ENCODE data around the gene CAMK1D.
"Not testable (repeated sequence)": the region's sequence is repeated elsewhere in the genome, so short reads cannot be mapped to it uniquely, and the experiment has no call there.

CAMK1D gene

DNA sequence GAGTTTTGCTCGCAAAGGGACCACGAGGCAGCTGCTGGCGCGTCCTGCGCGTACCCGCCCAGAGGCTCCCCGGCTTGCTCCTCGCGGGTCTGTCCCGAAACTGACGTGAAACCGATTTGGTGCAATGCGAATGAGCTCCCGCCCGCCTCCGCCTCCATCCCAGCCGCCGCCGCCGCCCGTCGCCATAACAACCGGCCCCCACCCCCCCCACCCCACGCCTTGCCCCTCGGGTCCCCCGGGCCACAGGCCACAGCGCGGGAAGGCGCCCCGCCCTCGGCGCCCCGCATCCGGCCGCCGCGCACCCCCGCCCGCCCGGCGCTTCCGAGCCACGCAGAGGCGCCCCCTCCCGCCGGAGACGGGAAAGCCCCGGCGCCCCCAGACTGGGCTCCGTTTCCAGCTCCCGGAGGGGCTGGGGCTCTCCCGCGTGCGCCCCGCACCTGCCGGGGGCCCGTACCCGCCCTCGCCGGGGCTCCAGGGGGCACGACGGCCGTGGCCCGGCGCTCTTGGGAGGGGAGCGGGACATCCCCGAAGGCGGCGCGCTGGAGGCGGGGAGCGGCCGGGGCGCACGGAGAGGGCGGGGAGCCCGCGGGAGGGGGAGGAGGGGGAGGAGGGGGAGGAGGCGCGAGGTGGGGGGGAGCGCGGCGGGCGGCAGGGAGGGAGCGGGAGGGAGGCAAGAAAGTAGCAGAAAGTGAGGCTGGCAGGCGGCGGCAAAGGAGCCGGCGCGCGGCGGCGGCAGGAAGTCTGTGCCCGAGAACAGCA is at the start of gene CAMK1D:
CAMK1D (plus strand) TSS at position 678 of the 759 bp plus-strand sequence.
- peak; percentile 88 for DNase-seq (ENCODE audit: low spot score)

DNA sequence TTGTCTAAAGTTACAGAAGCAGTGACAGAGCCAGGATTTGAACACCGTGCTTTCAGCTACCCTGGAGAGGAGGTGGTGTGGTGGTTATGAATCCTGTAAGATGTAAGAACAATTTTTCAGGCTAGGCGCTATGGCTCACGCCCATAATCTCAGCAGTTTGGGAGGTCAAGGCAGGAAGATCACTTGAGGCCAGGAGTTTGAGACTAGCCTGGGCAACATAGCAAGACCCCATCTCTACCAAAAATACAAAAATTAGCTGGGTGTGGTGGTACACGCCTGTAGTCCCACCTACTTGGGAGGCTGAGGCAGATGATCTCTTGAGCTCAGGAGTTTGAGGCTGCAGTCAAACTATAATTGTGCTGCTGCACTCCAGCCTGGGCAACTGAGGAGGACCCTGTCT is 48.3 kb upstream of the CAMK1D start:
- DNase-seq (ENCODE audit: low spot score), result not testable (repeated sequence)

DNA sequence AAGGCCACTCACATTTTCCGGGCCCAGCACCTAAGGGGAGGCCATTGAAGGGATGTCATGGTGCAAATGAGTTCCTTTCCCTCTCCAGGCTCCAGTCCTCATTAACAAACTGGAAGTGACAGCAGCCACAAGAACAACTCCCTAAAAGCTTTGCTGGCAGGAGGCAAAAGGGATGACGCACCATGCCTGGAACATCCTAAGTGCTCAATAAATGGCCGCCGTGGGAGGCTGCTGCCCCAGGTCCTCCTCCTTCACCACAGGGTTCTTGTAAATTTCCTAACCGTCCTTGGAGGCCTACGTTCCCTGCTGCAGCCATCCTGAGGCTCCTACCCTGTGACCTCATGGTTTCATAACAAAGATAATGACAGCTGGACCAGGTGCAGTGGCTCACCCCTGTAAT is 41.3 kb upstream of the CAMK1D start:
- no peak for DNase-seq (ENCODE audit: low spot score)

DNA sequence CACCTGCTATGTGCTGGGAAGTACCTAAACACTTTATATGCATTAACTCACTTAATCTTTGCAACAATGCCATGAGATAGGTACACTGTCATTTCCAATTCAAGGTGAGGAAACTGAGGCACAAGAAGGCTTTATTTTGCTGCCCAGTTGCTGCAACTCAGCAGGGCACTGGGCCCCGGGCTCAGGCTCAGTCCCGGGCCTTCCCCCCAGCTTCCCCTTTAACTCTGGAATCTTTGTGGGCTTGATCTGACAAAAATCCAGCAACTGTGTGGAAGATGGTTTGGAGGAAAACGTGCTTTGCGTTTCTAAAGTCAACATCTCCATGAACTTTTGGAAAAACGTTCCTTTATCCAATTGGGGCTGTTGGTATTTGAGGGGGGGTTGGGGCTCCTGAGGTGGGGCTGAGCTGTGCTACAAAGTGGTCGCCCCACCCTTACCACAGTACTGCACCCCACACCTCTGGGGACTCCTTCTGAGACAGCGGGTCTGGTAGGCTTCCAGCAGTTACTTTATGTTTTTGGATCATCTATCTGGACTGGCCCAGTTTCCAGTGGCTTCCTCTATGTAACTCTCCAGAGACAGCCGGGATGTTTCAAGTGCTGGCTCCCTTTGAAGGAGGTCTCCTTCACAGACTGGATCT is 40.5 kb upstream of the CAMK1D start:
- DNase-seq (ENCODE audit: low spot score), result no peak

DNA sequence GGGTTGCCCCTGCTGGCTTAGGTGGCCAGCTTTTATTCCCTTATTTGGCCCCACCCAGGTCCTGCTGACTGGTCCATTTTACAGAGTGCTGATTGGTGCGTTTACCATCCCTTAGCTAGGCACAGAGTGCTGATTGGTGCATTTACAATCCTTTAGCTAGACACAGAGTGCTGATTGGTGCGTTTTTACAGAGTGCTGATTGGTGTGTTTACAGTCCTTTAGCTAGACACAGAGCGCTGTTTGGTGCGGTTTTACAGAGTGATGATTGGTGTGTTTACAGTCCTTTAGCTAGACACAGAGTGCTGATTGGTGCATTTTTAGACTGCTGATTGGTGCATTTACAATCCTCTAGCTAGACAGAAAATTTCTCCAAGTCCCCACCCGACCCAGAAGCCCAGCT is 39.6 kb upstream of the CAMK1D start:
- DNase-seq (ENCODE audit: low spot score), result not testable (repeated sequence)

DNA sequence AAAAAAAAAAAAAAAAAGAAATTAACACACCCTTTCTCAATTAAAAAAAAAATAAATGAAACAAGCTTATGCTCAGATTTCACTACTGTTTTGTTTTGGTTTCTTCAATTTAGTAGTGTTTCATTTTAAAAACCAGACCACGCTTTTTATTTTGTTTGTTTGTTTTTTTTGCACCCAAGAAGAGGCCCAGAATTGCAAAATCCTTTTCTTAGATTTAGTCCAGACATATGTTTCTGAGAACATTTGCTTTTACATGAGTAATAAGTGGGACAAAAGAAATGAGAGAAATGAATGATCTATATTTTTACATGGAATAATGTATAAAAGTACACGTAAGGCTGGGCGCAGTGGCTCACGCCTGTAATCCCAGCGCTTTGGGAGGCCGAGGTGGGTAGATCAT is 34.5 kb upstream of the CAMK1D start:
- DNase-seq (ENCODE audit: low spot score), result no peak

DNA sequence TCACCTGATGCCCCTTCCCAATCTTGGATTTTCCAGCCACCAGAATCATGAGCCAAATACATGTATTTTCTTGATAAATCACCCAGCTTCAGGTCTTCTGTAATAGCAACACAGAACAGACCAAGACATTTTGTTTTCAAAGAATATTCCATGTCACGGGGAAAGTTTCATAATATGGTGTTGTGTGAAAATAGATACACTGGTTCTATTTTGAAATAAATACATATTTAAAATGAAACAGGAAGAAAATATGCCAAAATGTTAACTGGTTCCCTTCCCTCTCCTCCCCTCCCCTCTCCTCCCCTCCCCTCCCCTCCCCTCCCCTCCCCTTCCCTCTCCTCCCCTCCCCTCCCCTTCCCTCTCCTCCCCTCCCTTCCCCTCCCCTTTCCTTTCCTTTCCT is 30.3 kb upstream of the CAMK1D start:
- DNase-seq (ENCODE audit: low spot score), result no peak

DNA sequence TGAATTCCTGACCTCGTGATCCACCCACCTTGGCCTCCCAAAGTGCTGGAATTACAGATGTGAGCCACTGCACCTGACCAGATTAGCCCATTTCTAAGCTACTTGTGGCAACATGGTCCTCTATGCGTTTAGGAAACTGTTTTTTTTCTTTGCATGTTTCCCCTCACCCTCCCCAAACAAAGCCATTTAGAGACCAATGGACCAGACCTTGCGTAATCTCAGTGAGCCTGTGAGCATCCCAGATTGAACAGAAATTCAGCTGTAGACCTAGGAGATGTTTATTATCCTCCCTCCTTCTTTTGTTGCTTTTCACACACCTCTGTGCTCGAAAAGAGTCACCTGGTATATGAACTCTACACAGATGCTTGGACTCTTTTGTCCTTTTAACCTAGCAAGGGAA is 28.5 kb upstream of the CAMK1D start:
- no peak for DNase-seq (ENCODE audit: low spot score)

DNA sequence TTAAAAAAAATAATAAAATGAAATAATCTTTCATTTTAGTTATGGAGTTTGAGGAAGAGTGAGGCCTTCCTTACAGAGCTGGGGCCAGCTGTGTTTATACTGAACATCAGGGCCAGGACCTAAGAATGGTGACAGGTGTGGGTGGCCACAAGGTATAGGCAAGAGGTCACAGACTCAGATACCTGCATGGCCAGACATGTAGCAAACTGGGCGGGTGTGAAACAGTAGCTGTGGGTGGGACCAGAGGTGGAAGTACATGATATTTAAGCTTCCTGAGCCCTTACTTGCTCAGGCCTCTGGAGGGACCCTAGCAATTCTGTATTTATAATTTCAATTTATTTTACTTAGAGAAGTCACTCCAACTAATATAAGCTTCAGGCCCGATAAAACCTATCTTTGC is 27.7 kb upstream of the CAMK1D start:
- no peak for DNase-seq (ENCODE audit: low spot score)

DNA sequence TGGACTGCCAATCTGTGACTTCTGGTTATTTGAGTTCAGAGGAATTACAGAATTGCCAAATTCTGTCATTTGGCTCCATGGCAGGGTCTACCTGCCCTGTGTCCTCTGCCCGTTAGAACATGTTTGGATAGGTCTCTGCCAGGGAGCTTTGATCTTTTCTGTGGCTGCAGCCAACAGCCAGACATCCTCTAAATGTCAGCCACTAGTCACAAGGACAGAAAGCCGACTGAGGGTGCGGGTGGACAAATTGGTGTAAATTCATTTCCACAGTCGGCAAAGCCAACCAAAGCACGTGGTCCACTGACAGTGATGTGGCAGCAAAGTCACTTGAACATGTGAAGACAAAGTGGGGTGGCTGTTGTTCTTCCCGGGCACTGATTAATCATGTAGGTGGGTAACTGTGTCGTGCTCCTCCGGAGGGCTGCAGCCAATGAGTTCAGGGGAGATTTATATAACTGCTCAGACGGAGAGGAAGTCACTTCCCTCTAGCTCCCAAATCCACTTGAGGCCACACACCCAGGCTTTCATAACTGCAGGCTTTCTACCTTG is 26.7 kb upstream of the CAMK1D start:
- DNase-seq (ENCODE audit: low spot score), result no peak

DNA sequence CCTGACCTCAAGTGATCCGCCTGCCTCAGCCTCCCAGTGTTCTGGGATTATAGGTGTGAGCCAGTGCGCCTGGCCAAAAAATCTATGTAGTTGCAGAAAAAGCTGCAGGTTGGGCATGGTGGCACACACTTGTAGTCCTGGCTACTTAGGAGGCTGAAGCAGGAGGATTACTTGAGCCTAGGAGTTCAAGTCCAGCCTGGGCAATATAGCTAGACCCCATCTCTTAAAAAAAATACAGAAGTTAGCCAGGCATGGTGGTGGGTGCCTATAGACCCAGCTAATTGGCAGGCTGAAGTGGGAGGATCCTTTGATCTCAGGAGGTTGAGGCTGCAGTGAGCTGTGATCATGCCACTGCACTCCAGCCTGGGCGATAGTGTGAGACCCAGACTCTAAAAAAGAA is 24.8 kb upstream of the CAMK1D start:
- DNase-seq (ENCODE audit: low spot score), result no peak

DNA sequence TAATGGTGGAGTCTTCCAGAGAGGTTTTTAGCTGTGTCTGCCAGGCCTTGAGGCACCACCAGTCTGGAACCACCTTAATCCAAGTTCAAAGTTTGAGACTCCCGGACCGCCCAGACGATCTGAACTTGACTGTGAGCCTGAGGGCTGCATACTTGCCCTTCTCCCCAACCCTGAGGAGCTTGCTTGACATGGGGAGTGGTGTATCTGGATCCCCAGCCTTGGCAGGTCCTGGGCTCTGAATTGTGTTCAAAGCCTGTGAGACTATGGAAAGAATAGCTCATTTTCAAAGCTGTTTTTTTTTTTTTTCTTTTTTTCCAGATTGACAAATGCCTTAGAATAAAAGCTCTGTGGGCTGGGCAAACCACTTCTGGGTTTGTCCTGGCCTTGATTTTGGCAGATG is 22.3 kb upstream of the CAMK1D start:
- DNase-seq (ENCODE audit: low spot score), result no peak

DNA sequence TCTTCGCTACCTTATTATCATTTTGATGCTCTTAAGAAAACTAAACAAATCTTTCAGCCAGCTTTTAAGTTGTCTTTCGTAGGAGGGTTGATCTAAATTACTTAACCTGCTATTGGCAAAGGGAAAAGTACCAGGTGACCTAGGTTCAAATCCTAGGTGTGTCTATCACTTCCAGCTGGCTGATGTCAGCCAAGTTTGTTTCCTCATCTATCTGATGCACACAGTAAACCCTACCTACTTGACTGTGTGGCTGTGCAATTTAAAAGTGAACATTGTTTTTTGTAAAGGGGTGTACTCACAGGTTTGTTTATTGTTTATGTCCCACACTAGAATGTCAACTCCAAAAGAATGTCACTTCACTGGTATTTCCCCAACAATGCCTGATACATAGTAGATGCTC is 21.9 kb upstream of the CAMK1D start:
- no peak for DNase-seq (ENCODE audit: low spot score)

DNA sequence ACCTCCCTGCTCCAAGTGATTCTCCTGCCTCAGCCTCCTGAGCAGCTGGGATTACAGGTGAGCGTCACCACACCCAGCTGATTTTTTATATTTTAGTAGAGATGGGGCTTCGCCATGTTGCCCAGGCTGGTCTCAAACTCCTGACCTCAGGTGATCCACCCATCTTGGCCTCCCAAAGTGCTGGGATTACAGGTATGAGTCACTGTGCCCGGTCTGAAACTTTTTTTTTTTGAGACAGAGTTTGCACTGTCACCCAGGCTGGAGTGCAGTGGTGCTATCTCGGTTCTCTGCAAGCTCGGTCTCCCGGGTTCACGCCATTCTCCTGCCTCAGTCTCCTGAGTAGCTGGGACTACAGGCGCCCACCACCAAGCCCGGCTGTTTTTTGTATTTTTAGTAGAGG is 21.0 kb upstream of the CAMK1D start:
- not testable (repeated sequence) for DNase-seq (ENCODE audit: low spot score)

DNA sequence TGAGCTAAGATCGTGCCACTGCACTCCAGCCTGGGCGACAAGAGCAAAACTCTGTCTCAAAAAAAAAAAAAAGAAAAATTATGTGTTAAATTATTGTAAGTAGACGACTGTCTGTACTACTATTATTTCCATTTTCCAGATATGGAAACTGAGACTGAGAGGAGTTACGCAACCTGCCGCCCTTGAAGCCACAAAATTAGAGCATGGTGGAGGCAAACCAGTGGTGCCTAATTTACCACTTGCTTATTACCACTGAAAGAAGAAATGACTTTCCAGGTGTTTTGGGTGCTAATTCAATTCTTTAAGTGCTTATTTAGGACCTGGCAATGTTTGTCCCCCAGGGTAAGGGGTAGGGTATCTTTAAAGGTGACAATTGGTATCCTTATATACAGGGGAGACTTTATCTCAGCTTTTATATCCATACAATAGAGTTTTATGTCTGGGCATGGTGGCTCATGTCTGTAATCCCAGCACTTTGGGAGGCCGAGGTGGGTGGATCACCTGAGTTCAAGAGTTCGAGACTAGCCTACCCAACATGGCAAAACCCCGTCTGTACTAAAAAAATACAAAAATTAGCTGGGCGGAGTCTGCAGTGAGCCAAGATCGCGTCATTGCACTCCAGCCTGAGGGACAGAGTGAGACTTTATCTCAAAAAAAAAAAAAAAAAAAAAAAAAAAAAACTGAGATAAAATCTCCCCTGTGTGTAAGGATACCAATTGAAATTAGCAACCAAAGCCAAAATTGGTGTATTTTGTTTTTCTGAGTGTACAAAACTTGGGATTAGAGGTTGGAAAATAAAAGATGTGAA is 16.6 kb upstream of the CAMK1D start:
- DNase-seq (ENCODE audit: low spot score), result no peak

DNA sequence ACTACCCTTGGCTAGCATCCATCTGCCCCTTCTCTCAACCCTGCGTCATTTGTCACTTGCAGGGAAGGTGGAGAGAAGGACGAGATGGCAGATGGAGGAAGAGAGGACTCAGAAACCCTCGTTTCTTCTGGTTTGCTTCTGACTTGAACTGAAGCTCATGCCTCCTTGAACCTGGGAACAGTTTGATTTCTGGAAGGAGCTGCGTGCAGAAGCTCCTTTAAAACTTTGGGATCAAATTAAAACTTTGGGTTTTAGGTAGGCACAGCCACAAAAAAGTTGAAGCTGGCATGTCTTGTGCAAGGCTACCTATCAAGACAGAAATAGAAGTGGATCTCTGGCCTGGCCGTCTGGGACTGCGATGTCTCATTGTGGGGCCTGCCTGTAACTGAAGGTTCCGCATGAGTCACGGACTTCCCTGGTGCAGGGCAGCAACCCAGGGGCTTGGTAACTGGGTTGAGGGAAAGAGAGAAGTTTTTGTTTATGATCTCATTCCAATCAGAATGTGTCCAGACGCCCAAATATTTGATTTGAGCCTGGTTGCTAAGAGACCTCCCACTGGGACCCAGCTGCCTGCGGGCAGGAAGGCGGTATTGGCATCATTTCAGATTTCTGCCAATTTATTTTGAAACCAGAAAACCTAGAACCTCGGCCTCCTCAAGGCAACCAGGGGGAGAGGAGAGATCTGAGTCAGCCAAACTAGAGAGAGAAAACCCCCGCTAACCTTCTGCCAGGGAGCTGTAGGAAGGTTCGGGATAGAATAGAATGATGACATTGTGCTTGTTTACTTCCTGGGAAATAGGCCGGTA is 15.8 kb upstream of the CAMK1D start:
- no peak for DNase-seq (ENCODE audit: low spot score)

DNA sequence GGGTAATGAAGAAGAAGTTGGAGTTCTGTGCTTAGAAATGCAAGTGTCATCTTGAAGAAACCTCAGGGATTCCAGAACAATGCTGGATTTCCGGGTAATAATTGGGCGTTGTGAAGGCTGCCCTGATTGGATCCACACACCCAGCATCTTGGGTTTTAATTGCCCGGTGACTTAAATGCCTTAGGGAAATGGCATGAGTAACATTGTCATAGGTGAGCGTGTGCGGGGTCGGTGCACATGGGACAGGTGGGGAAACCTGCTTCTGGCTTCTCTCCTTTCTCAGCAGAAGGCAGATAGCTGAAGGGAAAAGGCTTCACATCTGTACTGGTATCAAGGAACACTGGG is 15.2 kb upstream of the CAMK1D start:
- DNase-seq (ENCODE audit: low spot score), result no peak

DNA sequence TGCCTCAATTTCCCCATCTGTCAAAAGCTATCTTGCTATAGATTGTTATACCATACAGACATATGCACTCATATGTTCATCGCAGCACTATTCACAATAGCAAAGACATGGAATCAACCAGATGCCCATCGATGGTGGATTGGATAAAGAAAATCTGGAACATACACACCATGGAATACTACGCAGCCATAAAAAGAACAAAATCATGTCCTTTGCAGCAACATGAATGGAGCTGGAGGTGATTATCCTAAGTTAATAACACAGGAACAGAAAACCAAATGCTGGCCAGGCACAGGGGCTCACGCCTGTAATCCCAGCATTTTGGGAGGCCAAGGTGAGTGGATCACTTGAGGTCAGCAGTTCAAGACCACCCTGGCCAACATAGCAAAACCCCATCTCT is 14.2 kb upstream of the CAMK1D start:
- not testable (repeated sequence) for DNase-seq (ENCODE audit: low spot score)

DNA sequence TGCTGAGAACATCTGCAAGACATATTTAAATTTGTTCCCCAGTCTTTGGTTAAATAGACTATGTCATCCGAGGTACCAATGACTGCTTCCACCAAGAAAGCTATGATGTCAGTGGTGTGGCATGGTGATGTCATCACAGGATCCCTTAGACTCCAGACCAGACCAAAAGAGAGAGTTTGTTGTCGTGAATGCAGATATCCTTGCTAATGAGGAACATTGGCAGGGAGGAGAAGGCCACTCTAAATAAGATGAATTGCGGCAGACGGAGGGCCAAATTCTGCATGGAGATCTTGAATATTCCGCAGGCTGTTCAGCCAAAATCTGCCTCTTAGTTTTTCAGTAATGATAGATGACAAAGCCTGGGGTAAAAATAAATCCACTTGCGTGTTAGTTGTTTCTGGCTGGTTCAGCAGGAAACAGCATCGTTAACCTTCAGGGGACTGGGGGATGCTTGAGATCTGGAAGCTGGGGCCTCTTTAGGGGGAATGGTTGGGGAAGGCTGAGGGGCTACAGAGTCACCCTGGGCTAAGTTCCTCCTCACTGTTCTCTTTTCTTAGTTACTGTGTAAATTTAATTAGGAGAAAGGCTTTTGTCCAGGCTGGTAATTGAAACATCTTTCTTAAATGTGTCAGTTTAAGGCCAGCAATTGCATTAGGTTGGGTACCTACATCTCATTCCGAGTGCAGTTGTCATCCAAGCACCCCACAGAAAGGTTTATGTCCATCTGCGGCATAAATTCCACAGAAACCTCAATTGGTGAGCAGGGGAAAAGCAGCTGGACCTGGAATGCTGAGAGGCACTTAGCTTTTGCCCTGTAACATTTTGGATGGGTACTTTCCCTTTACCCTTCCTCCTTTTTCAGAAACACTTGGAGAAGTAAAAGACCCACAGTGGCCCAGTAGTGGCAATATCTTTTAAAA is 11.6 kb upstream of the CAMK1D start:
- no peak for DNase-seq (ENCODE audit: low spot score)

DNA sequence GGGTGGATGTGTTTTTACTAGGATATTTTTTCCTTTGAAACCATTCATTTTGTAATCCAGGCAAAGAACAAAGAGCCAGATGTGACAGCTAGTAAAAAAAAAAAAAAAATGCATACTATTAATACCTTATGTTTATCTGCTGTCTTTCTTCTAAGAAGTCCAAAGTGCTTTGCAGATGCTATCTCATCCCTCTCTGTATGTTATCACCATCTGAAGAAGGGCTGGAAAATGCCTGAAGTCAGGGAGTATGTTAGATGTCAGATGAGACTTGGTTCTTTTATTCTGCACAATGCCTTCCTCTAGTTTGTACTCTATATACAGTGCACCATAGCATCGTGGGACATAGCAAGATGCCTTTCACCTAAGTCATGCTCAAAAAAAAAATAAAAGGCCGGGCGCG is 10.4 kb upstream of the CAMK1D start:
- no peak for DNase-seq (ENCODE audit: low spot score)

DNA sequence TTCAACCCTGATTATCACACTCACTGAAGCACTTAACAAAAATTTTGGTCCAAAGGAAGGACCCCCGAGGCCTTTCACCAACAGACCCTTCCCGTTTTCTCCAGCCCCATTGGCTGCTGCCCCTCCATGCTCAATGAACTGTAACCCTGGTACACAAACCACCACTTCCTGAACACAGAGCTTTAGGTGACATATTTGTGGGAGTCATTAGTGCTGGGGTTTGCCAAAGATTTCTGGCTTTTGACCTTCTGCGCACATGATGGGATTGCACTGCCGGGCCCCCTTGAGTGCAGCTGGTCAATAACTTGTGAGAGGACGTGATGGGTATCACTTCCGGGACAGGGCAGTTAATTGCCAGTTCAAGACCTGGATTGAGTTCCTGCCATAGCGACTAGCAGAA is 9.0 kb upstream of the CAMK1D start:
- DNase-seq (ENCODE audit: low spot score), result no peak

All from left forelimb (tissue), 1 donor.